HepG2 (cell line): ENCODE measurements around the gene RCAN2. TPM values are rescaled to one million over a fixed set of nuclear protein-coding genes. Genes with fewer than 3 reads are reported as not detected.

Experiments
- ATAC-seq: fragments of 200-7000 bp; cut with Tn5 transposase; 3 replicates; pipeline ENCODE4 v1.9.1; 2020; ENCODE audit warnings: mild to moderate bottlenecking, moderate library complexity
- BruUV-seq: library from RNA; stranded (reverse); fragments of 400-500 nt; replicated peaks from 2 replicates; lab custom pipeline; 2021; lab: Mats Ljungman, UMichigan
- CTCF ChIA-PET: fragments of 300-600 bp; formaldehyde crosslinking; extraction: SDS; loops from one replicate; lab custom pipeline; 2021; ENCODE audit warnings: low total read pairs, inconsistent platforms, low intra/inter-chr PET ratio; lab: Yijun Ruan, JAX
- POLR2A ChIA-PET: fragments of 350-600 bp; sonication (Branson Sonifier 250); formaldehyde crosslinking; loops from one replicate; lab custom pipeline; 2020; ENCODE audit warnings: antibody characterized with exemption, inconsistent platforms; lab: Yijun Ruan, JAX
- DNase-seq: peaks from one replicate; pipeline ENCODE4 v3.0.0-alpha.2; 2015; ENCODE audit warnings: low spot score
- FAIRE-seq: peaks from 3 replicates; lab custom pipeline; 2011; peaks lifted over from hg19 to GRCh38; lab: Jason Lieb, UNC
- H2AFZ ChIP-seq: one replicate; pipeline ENCODE4 v1.6.1; 2011; ENCODE audit warnings: low read length, inconsistent platforms
- H3K27ac ChIP-seq: fragments of 300-600 bp; 3 replicates; pipeline ENCODE4 v1.8.0; 2011; ENCODE audit warnings: mixed run types, mild to moderate bottlenecking, mixed read lengths, low read length, inconsistent platforms; ENCODE audit not compliant: insufficient read depth; ENCODE audit errors: extremely low read length
- H3K27me3 ChIP-seq, 2 experiments: fragments of 200-600 bp in 1 of 2; 2 replicates in 1 of 2; 3 replicates in 1 of 2; pipeline versions ENCODE4 v1.6.0 to v1.8.0; 2011; ENCODE audit warnings: low read length in 2 of 2, mild to moderate bottlenecking in 2 of 2, moderate library complexity in 2 of 2, inconsistent platforms in 1 of 2; ENCODE audit not compliant: insufficient read depth in 2 of 2, control insufficient read depth in 1 of 2
- H3K36me3 ChIP-seq, 2 experiments: fragments of 200-600 bp in 1 of 2; replicated peaks in 1 of 2; 2 replicates in 1 of 2; 3 replicates in 1 of 2; pipeline versions ENCODE4 v1.5.1 to v1.8.0; 2011; ENCODE audit warnings: low read length in 2 of 2, inconsistent platforms in 1 of 2; ENCODE audit not compliant: insufficient read depth in 2 of 2, control insufficient read depth in 1 of 2
- H3K4me1 ChIP-seq: 2 replicates; pipeline ENCODE4 v1.5.1; 2012; ENCODE audit warnings: low read length, inconsistent platforms; ENCODE audit not compliant: insufficient read depth
- H3K4me2 ChIP-seq: 2 replicates; pipeline ENCODE4 v1.6.0; 2011; ENCODE audit warnings: low read depth, low read length, inconsistent platforms
- H3K4me3 ChIP-seq, 3 experiments: fragments of 200-600 bp in 1 of 3; sonication (generic), shearing (Covaris generic) in 1 of 3; replicated peaks in 1 of 3; 2 replicates each; pipeline ENCODE4 v1.5.1; 2011 to 2016; ENCODE audit warnings: low read length in 3 of 3, inconsistent platforms in 2 of 3, low read depth in 2 of 3, mild to moderate bottlenecking in 2 of 3, control low read depth in 1 of 3, mixed read lengths in 1 of 3; ENCODE audit not compliant: insufficient read depth in 1 of 3
- H3K79me2 ChIP-seq: one replicate; pipeline ENCODE4 v1.6.1; 2011; ENCODE audit warnings: low read length, inconsistent platforms; ENCODE audit not compliant: insufficient read depth
- H3K9ac ChIP-seq: 2 replicates; pipeline ENCODE4 v1.6.0; 2011; ENCODE audit warnings: mild to moderate bottlenecking, low read depth, low read length, inconsistent platforms; ENCODE audit not compliant: insufficient read depth
- H3K9me3 ChIP-seq: 2 replicates; pipeline ENCODE4 v1.5.1; 2012; ENCODE audit warnings: mild to moderate bottlenecking, low read length
- H4K20me1 ChIP-seq: 2 replicates; pipeline ENCODE4 v1.6.0; 2011; ENCODE audit warnings: inconsistent platforms, mild to moderate bottlenecking, low read length, moderate library complexity; ENCODE audit not compliant: insufficient read depth
- BCLAF1 ChIP-seq: fragments of 450-650 bp; IDR thresholded peaks from 2 replicates; pipeline ENCODE4 v1.6.1; 2017; ENCODE audit warnings: mild to moderate bottlenecking
- CC2D1A ChIP-seq: sonication (generic); formaldehyde crosslinking; IDR thresholded peaks from 2 replicates; pipeline ENCODE4 v1.8.1; 2023; ENCODE audit warnings: mild to moderate bottlenecking, missing genetic modification reagents
- CENPX ChIP-seq: sonication (generic); formaldehyde crosslinking; IDR thresholded peaks from 2 replicates; pipeline ENCODE4 v1.9.0; 2021; ENCODE audit warnings: mild to moderate bottlenecking, missing genetic modification reagents, moderate library complexity
- ISX ChIP-seq: sonication (generic); formaldehyde crosslinking; conservative IDR thresholded peaks from 2 replicates; pipeline ENCODE4 v1.5.0; 2020; ENCODE audit warnings: missing genetic modification reagents
- ZFY ChIP-seq: sonication (generic); formaldehyde crosslinking; IDR thresholded peaks from 2 replicates; pipeline ENCODE4 v1.4.0; 2020; ENCODE audit warnings: missing genetic modification reagents
- ZNF121 ChIP-seq: sonication (generic); formaldehyde crosslinking; IDR thresholded peaks from 2 replicates; pipeline ENCODE4 v1.5.0; 2020; ENCODE audit warnings: mild to moderate bottlenecking, missing genetic modification reagents
- ZNF329 ChIP-seq: sonication (generic); formaldehyde crosslinking; IDR thresholded peaks from 2 replicates; pipeline ENCODE4 v1.9.0; 2021; ENCODE audit warnings: low read depth, mild to moderate bottlenecking, missing genetic modification reagents
- ZNF598 ChIP-seq: sonication (generic); formaldehyde crosslinking; IDR thresholded peaks from 2 replicates; pipeline ENCODE4 v1.5.1; 2020; ENCODE audit warnings: mild to moderate bottlenecking, missing genetic modification reagents, borderline replicate concordance
- WGBS: methylation state at CpG from one replicate; pipeline ENCODE4 v1.1.6; 2017; ENCODE audit warnings: low lambda C conversion rate; 5-methylcytosine and 5-hydroxymethylcytosine counted together
- in situ Hi-C: cut with HindIII; loops from 2 replicates; pipeline ENCODE4 v1.10.0; 2017; ENCODE audit warnings: low pct_unique_long_range_greater_than_20kb; ENCODE audit not compliant: extremely low pct_ligation_motif_present
- intact Hi-C: fragments of 100-400 bp; cut with micrococcal nuclease; formaldehyde crosslinking; loops from one replicate; pipeline ENCODE4 v1.10.0; 2022; ENCODE audit not compliant: unreplicated experiment
- polyA plus RNA-seq, 8 experiments: library from polyadenylated mRNA; depleted of rRNA in 3 of 8; stranded (reverse) in 7 of 8; unstranded in 1 of 8; fragments of >200 nt; fragmentation: Illumina TruSeq in 4 of 8; extraction: Trizol in 4 of 8; gene quantifications; 2 replicates each; pipeline versions ENCODE4 v1.2.1 to v1.2.3, GENCODE V29; 2011 to 2016; ENCODE audit warnings: low read depth in 4 of 8, missing spikeins in 1 of 8, mixed read lengths in 1 of 8; ENCODE audit not compliant: insufficient read depth in 1 of 8
- total RNA-seq, 5 experiments: library from RNA; depleted of rRNA; stranded (reverse); fragments of >200 nt; fragmentation: Illumina TruSeq; extraction: Trizol; gene quantifications; 2 replicates each; pipeline ENCODE4 v1.2.3, GENCODE V29; 2016; ENCODE audit warnings: low read depth in 1 of 5

RCAN2 gene
- total and polyA plus RNA-seq, 2 of the 13 experiments (the other 11 are each of a cell fraction or from before 2014, with no cell fraction given), result not detected

- H3K4me3 ChIP-seq, result no peak overlapping the region
- H3K79me2 ChIP-seq, result no peaks in the 10 kb centered on the region
- FAIRE-seq (no peak), DNase-seq (no peak), ATAC-seq (peak; percentile 29; the same call in 1 of the 3 replicates)
- no peaks in the 10 kb centered on the region for H3K4me1 ChIP-seq
- intact Hi-C loops (no loop called here), in situ Hi-C loops (no loop called here)
- H3K9me3 ChIP-seq, result no peaks in the 10 kb centered on the region
- H2AFZ ChIP-seq, result no peak overlapping the region
- H3K36me3 ChIP-seq, result no peaks in the 10 kb centered on the region
- H3K4me2 ChIP-seq, result no peak overlapping the region
- H3K27me3 ChIP-seq, result no peaks in the 10 kb centered on the region
- POLR2A ChIA-PET, result no interaction called here
- 2% methylated on average over 2 of the region's 2 CpGs for WGBS
- CTCF ChIA-PET, result no interaction called here
- no peak overlapping the region for H3K9ac ChIP-seq
- H4K20me1 ChIP-seq, result no peaks in the 10 kb centered on the region
- no TSS peak for BruUV-seq
- TF ChIP-seq BCLAF1, result no peak
- no peak for TF ChIP-seq CENPX (CRISPR knock-in tag)
- no peak for TF ChIP-seq ZNF329 (CRISPR knock-in tag)
- no peak for TF ChIP-seq CC2D1A (CRISPR knock-in tag)
- TF ChIP-seq ZNF598 (CRISPR knock-in tag), result no peak
- no peak for TF ChIP-seq ZFY (CRISPR knock-in tag)
- no peak for TF ChIP-seq ZNF121
- TF ChIP-seq ISX (CRISPR knock-in tag), result no peak
- TF ChIP-seq, all 625 proteins: peak for 0
- no peak overlapping the region for H3K27ac ChIP-seq
These were observed 22.2 kb downstream of the RCAN2 start for GRCh38 chr6:46469021-46469420.
